Central memory CD8-positive, alpha-beta T cell (primary cell): ENCODE results near the gene MRTFB.
"Not testable (repeated sequence)": the region's sequence is repeated elsewhere in the genome, so short reads cannot be mapped to it uniquely, and the experiment has no call there.

Experiments
- ATAC-seq: fragments of 150-1000 bp; cut with Tn5 transposase; replicated peaks from 2 replicates; pipeline ENCODE4 v1.10.0; 2022; ENCODE audit warnings: mild to moderate bottlenecking, moderate FRiP score, moderate number of reproducible peaks; ENCODE audit not compliant: poor library complexity, severe bottlenecking; ENCODE audit errors: extremely low read depth
- DNase-seq, 2 donors: peaks; one replicate each; pipeline ENCODE4 v3.0.0; 2021; ENCODE audit warnings: low spot score in 2 of 2
- H3K27ac Mint-ChIP-seq: one replicate; pipeline ENCODE4 v1.8.0; 2022; ENCODE audit warnings: low read depth, mild to moderate bottlenecking, moderate library complexity, mixed read lengths
- H3K27me3 Mint-ChIP-seq: one replicate; pipeline ENCODE4 v1.8.0; 2022; ENCODE audit warnings: mixed read lengths
- H3K36me3 Mint-ChIP-seq: one replicate; pipeline ENCODE4 v1.8.0; 2022; ENCODE audit warnings: mild to moderate bottlenecking, moderate library complexity, mixed read lengths; ENCODE audit not compliant: insufficient read depth
- H3K4me1 Mint-ChIP-seq: one replicate; pipeline ENCODE4 v1.8.0; 2022; ENCODE audit warnings: mixed read lengths
- H3K4me3 Mint-ChIP-seq: one replicate; pipeline ENCODE4 v1.8.0; 2022; ENCODE audit warnings: mild to moderate bottlenecking, moderate library complexity, mixed read lengths
- H3K9me3 Mint-ChIP-seq: one replicate; pipeline ENCODE4 v1.8.0; 2022; ENCODE audit warnings: mixed read lengths

Gene MRTFB

GRCh38 chr16:14111713-14112538, 40.8 kb downstream of the MRTFB start:
- Mint-ChIP-seq H3K27ac (no peak overlapping the region), H3K4me1 (peaks cover 31% of the 10 kb centered on the region), H3K36me3 (no peaks in the 10 kb centered on the region), H3K27me3 (no peaks in the 10 kb centered on the region), H3K4me3 (no peak overlapping the region), H3K9me3 (no peaks in the 10 kb centered on the region)
- no peak for ATAC-seq
- no peak for DNase-seq

DNA sequence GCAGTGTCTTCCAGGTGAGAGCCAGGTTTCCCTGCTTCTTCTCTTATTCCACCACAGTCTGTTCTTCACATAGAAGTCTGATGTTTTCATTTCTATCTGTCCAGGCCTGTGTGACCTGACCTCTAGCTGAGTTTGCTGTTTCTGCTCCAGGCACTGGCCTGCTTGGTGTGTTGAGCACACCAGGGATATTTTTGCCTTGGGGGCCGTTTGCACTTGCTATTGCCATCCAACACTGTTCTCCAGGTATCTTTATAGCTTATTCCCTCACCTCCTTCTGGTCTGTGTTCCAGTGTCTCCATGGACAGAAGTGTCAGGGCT, 41.4 kb downstream of the MRTFB start:
- Mint-ChIP-seq H3K4me1 (peaks cover 25% of the 10 kb centered on the region), H3K4me3 (no peak overlapping the region), H3K9me3 (no peaks in the 10 kb centered on the region), H3K27ac (no peak overlapping the region), H3K27me3 (no peaks in the 10 kb centered on the region), H3K36me3 (peaks cover under 1% of the 10 kb centered on the region)
- DNase-seq (no peak), ATAC-seq (no peak)

GRCh38 chr16:14113344-14113743, 42.2 kb downstream of the MRTFB start:
- Mint-ChIP-seq H3K36me3 (peaks cover 1% of the 10 kb centered on the region), H3K27ac (no peak overlapping the region), H3K9me3 (no peaks in the 10 kb centered on the region)

DNA sequence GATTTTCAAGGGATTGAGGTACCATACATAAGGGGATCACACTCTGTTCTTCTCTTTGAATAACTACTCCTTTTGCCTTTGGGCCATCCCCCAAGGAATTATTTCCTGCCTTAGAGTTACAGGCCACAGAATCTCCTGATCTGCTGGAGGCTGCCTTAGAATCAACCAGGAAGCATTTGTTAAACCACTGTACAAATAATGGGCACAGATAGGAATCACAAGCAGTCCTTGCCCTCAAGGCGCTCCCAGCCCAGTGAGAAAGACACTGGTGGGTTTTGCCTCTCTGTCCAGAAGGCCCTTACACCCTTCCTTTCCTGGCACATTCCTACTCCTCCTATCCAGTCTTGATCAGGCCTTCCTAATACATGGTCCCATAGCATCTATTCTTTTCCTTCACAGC, 45.9 kb downstream of the MRTFB start:
- Mint-ChIP-seq H3K36me3 (peaks cover 1% of the 10 kb centered on the region), H3K27ac (no peak overlapping the region), H3K27me3 (no peaks in the 10 kb centered on the region), H3K4me1 (peaks cover 10% of the 10 kb centered on the region), H3K4me3 (no peak overlapping the region), H3K9me3 (no peaks in the 10 kb centered on the region)
- no peak for ATAC-seq
- DNase-seq: no peak

More at GRCh38 chr16:14113344-14113743, 42.2 kb downstream of the MRTFB start:
- ATAC-seq (no peak), DNase-seq (no peak)
- Mint-ChIP-seq H3K4me3 (no peak overlapping the region), H3K27me3 (no peaks in the 10 kb centered on the region), H3K4me1 (peaks cover 22% of the 10 kb centered on the region)

DNA sequence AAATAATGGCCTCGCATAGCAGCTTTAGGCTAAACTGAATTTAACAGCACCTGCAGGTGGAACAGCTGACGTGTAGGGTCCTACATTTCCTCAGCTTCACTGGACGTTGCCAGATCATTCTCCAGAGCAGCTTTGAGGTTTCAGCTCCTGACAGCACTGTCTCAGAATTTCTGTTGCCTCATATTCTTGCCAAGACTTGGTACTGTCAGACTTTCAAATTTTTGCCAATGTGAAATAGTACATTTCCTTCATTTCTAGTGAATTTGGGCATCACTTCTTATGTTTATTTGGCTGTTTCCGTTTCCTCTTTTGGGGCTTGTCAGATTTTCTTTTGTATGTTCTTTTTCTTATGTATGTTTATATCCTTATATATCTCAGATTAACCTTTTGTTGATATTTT, 48.7 kb downstream of the MRTFB start:
- no peak for DNase-seq
- no peaks in the 10 kb centered on the region for H3K27me3 Mint-ChIP-seq
- no peak overlapping the region for H3K4me3 Mint-ChIP-seq
- peaks cover 16% of the 10 kb centered on the region for H3K4me1 Mint-ChIP-seq
- H3K27ac Mint-ChIP-seq: no peak overlapping the region
- peaks cover 1% of the 10 kb centered on the region for H3K36me3 Mint-ChIP-seq
- ATAC-seq: no peak
- no peaks in the 10 kb centered on the region for H3K9me3 Mint-ChIP-seq

DNA sequence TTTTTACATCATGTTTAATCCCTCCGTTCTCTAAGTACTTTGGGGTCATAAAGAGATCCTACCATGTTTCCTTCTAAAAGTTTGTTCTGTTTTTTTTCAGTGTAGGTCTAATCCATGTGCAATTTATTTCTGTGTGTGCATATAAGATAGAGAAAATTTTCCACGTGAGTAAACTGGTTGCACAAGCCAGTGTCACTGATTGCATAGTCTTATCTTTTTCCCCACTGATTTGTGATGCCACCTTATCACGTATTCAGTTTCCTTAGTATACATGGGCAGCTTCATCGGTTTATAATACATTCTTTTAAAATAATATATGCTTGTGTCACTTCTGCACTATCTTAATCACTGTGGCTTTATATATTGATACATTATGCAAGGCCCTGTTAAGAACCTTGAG, 49.2 kb downstream of the MRTFB start:
- H3K27ac Mint-ChIP-seq: no peak overlapping the region
- H3K4me1 Mint-ChIP-seq: peaks cover 16% of the 10 kb centered on the region
- DNase-seq (no peak), ATAC-seq (no peak)
- H3K27me3 Mint-ChIP-seq: no peaks in the 10 kb centered on the region
- H3K9me3 Mint-ChIP-seq: no peaks in the 10 kb centered on the region
- no peak overlapping the region for H3K4me3 Mint-ChIP-seq
- peaks cover 1% of the 10 kb centered on the region for H3K36me3 Mint-ChIP-seq

DNA sequence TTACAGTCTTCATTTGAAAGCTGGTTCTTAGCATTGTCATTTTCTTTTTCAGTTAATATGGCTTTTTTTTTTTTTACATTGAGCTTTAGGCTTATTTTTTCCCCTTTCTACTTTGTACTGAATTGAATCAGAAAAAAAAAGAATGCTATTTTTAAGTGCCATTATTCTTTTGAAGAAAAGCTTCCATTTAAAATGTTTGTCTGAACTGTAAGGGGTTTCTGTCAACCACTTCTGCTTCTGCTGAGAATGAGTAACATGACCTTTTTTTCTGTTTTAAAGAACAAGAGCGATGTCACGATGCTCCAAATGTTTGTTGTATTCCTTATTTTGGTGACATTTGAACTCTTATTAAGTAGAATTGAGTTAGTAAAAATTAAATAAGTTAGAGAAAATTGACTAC, 50.0 kb downstream of the MRTFB start:
- no peaks in the 10 kb centered on the region for H3K9me3 Mint-ChIP-seq
- H3K36me3 Mint-ChIP-seq: peaks cover 1% of the 10 kb centered on the region
- H3K27me3 Mint-ChIP-seq: no peaks in the 10 kb centered on the region
- peaks cover 16% of the 10 kb centered on the region for H3K4me1 Mint-ChIP-seq
- DNase-seq (no peak), ATAC-seq (no peak)
- no peak overlapping the region for H3K4me3 Mint-ChIP-seq
- H3K27ac Mint-ChIP-seq: no peak overlapping the region

GRCh38 chr16:14121872-14122271, 50.8 kb downstream of the MRTFB start:
- no peak for DNase-seq
- no peaks in the 10 kb centered on the region for H3K27me3 Mint-ChIP-seq
- no peak overlapping the region for H3K27ac Mint-ChIP-seq
- peaks cover 1% of the 10 kb centered on the region for H3K36me3 Mint-ChIP-seq
- H3K9me3 Mint-ChIP-seq: no peaks in the 10 kb centered on the region
- H3K4me3 Mint-ChIP-seq: no peak overlapping the region
- peaks cover 16% of the 10 kb centered on the region for H3K4me1 Mint-ChIP-seq
- ATAC-seq: no peak

- H3K4me3 Mint-ChIP-seq, H3K9me3 Mint-ChIP-seq, DNase-seq, H3K36me3 Mint-ChIP-seq, H3K27ac Mint-ChIP-seq, H3K27me3 Mint-ChIP-seq, ATAC-seq: not testable (repeated sequence)
- peaks cover 16% of the 10 kb centered on the region for H3K4me1 Mint-ChIP-seq
Observed at GRCh38 chr16:14122430-14122829, 51.3 kb downstream of the MRTFB start.

GRCh38 chr16:14125000-14125681, 54.0 kb downstream of the MRTFB start:
- H3K27me3 Mint-ChIP-seq: no peaks in the 10 kb centered on the region
- DNase-seq: no peak
- peaks cover 4% of the 10 kb centered on the region for H3K36me3 Mint-ChIP-seq
- H3K27ac Mint-ChIP-seq: no peak overlapping the region
- ATAC-seq: no peak
- no peak overlapping the region for H3K4me3 Mint-ChIP-seq
- peaks cover 16% of the 10 kb centered on the region for H3K4me1 Mint-ChIP-seq
- no peaks in the 10 kb centered on the region for H3K9me3 Mint-ChIP-seq

- no peak for ATAC-seq
- peaks cover 16% of the 10 kb centered on the region for H3K4me1 Mint-ChIP-seq
- H3K4me3 Mint-ChIP-seq: no peak overlapping the region
- H3K27ac Mint-ChIP-seq: no peak overlapping the region
- no peaks in the 10 kb centered on the region for H3K9me3 Mint-ChIP-seq
- no peak for DNase-seq
- no peaks in the 10 kb centered on the region for H3K27me3 Mint-ChIP-seq
- peaks cover 4% of the 10 kb centered on the region for H3K36me3 Mint-ChIP-seq
Observed at GRCh38 chr16:14125708-14126107, 54.6 kb downstream of the MRTFB start.

DNA sequence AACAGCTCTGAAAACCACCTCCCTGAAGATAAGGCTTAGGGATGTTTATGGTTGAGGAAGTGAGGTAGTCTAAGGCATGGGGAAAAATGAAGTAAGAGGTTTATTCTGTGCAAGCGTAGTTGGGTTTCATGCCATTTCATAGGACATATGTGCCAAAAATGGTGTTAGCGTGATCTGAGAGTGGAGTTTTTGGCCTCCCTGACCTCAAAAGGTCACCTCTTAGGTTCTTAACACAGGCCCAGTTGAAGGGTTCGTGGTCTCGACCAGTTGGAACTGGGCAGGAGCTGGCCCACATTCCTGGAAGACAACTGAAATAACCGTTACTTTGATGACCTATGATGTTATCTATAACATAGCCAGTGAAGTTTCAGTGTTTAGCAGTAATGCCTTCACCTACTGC, 57.0 kb downstream of the MRTFB start:
- no peak for DNase-seq
- Mint-ChIP-seq H3K27me3 (no peaks in the 10 kb centered on the region), H3K4me3 (no peak overlapping the region), H3K9me3 (no peaks in the 10 kb centered on the region), H3K4me1 (peaks cover 12% of the 10 kb centered on the region), H3K36me3 (peaks cover 4% of the 10 kb centered on the region), H3K27ac (no peak overlapping the region)
- ATAC-seq: no peak

- Mint-ChIP-seq H3K4me3 (no peak overlapping the region), H3K27me3 (no peaks in the 10 kb centered on the region), H3K27ac (no peak overlapping the region), H3K36me3 (peaks cover 4% of the 10 kb centered on the region), H3K9me3 (no peaks in the 10 kb centered on the region), H3K4me1 (no peaks in the 10 kb centered on the region)
- ATAC-seq (no peak), DNase-seq (no peak)
Observed at GRCh38 chr16:14129502-14129901, 58.4 kb downstream of the MRTFB start.
